GM18517 (cell line): ENCODE measurements around the gene SHTN1.

Source experiments
- ATAC-seq: cut with Tn5 transposase; IDR thresholded peaks from one replicate; pipeline ENCODE4 v1.9.1; 2021; ENCODE audit warnings: mild to moderate bottlenecking, moderate library complexity; ENCODE audit not compliant: unreplicated experiment

Gene SHTN1, protein sequence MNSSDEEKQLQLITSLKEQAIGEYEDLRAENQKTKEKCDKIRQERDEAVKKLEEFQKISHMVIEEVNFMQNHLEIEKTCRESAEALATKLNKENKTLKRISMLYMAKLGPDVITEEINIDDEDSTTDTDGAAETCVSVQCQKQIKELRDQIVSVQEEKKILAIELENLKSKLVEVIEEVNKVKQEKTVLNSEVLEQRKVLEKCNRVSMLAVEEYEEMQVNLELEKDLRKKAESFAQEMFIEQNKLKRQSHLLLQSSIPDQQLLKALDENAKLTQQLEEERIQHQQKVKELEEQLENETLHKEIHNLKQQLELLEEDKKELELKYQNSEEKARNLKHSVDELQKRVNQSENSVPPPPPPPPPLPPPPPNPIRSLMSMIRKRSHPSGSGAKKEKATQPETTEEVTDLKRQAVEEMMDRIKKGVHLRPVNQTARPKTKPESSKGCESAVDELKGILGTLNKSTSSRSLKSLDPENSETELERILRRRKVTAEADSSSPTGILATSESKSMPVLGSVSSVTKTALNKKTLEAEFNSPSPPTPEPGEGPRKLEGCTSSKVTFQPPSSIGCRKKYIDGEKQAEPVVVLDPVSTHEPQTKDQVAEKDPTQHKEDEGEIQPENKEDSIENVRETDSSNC

DNA sequence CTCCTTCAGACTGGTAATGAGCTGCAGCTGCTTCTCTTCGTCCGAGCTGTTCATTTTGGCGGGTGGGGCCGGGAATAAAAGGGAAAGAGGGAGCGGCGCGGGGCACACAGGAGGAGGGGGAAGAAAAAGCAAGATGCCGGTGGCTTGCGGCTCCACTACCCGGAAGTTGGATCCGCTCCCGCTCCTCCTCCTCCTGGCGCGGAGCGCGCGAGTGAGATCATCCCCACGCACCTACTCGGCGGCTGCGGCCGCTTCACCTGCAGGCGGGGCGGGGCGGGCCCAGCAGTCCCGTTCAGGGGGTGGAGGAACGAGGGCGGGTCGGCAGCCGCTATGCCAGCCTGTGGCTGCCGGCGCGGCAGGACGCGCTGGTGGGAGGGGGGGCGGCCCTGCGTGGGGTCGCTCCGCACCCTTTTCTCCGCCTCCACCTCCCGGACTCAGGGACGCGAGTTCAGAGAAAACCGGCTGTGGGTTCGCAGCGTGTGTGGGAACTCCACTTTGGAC lies at the start of gene SHTN1:
Gene SHTN1 (minus strand): TSS at position 162 of the 501 bp plus-strand sequence. CDS start 108 bp downstream, at position 54.
- ATAC-seq, result peak; percentile 36

DNA sequence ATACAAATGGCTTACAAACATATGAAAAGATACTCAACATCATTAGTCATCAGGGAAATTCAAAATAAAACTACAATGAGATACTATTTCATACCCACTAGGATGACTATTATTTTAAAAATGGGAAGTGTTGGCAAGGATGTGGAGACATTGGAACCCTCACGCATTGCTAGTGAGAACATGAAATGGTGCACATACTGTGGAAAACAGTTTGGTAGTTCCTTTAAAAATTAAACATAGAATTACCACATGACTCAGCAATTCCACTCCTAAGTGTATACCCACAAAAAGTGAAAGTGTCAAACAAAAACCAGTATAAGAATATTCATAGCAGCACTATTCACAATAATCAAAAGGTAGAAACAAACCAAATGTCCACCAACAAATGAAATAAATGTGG lies 48.5 kb upstream of the SHTN1 start:
- no peak for ATAC-seq

DNA sequence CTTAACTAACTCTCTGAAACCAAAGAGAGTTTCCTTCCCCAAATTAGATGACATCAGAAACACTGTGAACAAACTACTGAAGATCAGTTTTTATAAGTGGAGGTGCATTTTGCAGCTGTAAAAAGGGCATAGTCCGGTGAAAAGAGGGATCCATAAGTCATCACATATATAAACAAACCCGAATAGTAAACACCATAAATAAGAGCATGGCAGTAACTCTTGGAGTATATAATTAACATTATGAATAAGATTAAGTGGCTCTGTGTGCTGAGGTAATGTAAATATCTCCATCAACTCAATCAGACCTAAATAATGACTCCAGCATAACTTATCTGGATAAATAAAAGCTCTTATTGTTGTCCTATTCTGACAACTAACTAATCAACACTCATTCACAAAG lies 43.0 kb upstream of the SHTN1 start:
- no peak for ATAC-seq

DNA sequence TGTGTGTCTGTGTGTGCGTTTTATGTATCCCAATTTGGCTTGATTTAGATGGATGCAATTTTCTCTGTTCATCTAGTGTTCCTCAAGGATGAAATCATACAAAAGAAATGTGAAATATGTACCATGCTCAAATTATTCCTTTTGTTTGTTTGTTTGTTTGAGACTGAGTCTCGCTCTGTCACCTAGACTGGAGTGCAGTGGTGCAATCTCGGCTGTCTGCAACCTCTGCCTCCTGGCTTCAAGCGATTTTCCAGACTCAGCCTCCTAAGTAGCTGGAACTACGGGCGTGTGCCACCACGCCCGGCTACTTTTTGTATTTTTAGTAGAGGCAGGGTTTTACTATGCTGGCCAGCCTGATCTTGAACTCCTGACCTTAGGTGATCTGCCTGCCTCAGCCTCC lies 11.3 kb upstream of the SHTN1 start:
- no peak for ATAC-seq

DNA sequence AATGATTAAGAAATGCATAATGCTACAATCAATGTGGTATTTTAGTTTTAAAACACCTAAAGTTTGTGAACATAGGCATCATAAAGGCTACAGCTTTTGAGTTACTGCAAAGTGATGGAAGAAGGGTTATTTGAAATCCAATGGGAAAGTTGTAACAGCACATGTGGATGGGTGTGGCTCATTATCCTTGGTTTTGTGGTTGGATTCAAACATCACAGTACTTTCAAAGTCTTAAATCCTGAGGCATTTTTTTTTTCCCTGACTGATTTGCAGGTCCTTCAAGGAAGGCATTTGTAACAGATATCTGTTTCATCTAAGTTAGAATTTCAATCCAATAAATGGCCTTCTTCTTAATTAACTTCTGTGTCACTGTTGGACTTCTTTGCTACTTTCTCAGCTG lies 9.8 kb upstream of the SHTN1 start:
- no peak for ATAC-seq

DNA sequence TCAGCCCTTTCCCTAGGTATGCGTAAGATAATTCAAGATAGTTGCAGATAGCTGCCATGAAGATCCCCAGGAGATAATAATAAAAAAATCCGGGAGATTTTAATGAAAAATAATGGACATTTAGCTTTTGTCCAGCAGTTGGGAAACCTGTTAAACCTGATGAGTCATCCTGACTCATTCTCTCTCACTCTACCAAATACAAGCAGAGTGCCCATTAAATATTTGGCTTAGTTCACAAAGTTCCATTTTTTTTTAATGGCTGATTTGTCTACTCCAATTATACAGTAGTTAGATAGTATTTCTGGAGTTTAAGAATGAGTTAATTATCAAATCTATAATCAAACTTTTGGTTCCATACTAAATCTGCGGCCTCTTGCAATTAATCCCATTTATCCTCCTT lies 2.1 kb upstream of the SHTN1 start:
- no peak for ATAC-seq

DNA sequence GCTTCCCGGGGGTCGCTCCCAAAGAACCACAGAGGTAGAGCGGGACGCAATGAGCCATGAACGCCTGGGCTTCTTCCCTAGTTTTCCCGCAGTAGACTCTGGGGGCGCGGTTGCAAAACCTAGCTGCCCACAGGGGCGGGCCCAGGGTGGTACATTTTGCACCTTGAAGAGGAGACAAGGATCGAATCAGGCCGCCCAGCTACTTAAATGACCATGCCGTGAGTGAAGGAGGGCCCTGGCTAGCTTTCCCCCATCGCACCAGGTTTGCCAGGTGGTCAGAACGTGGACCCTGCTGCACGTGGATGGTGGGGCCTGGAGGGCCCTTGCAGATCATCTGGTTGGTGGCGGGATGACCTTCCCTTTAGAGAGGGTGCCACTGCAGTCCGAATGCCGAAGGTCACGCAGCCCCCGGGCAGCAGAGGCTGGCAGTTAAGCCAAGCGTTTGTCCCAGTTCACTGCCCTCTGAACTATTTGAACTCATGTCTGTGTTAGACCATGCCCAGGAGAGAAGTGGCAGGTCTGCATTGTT lies 604 bp upstream of the SHTN1 start:
- ATAC-seq, result no peak

DNA sequence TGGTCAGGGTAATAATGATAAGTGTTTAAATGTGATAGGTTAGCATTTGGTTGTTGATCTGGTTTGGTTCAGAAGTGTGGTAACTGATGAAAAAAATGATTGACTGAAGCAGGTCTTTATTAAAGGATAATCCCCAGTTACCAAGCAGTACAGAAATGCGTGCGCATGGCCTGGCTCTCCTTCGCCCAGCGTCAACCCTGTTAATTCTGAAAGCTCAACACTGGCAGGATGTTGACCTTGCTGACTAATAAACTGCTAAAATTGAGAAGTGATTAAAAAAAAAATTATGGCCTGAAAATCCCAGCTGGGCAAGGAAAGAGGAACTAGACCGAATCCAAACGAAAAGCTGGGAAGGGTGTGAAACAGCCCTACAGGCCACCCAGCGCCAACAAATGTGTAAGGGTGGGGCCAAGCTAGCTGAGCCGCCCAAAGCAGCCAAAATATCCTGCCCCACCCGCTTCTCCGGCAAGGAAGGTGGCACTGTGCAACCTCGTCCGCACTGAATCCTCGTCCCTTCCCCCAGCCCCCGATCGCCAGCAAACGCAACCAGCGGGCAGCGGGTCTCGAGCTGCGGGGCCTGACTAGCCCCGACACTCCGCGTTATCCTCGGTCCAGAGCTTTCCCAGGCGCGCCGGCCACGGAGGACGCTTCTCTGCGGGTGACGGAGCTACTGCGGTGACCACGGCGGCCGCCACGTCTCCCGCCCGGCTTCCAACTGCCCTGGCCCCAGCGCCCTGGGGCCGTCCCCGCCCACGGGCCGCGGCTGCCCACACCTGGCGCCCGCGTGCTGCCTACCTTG lies 561 bp downstream of the SHTN1 start:
- ATAC-seq, result peak; percentile 51

DNA sequence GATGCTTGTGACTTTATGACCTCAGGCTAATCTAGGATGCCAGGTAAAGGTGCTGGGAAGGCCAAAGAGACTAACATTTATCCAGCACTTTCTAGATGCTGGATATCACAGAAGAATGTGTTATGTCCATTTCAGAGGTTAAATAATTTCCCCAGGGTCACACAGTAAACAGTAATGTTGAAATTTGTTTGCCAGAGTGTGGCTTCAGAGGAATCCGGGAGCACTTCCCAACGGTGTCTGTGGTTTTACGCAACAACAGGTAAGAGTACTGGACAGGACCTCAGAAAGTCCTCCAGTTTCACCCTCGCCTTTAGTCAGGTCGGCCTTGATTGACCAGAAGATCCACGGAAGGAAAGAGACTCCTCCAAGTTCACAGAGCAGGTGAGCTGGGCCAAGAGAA lies 1.7 kb downstream of the SHTN1 start:
- no peak for ATAC-seq

DNA sequence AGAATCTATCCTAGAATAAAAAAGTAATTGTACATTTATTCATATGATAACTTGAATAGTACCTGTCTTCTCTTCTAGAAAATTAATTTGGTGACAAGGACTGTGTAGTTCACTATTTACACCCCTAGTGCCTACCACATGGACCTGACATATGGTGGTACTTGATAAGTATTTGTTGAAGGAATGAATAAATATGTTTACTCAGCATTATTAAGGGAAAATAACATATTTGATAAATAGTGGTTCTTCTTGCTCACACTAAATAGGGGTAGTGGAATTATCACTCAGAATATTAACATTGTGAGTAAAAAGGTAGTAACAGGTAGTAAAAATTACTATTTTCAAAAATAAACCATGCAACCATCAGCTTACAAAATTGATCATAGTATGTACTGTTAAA lies 2.8 kb downstream of the SHTN1 start:
- ATAC-seq, result no peak

DNA sequence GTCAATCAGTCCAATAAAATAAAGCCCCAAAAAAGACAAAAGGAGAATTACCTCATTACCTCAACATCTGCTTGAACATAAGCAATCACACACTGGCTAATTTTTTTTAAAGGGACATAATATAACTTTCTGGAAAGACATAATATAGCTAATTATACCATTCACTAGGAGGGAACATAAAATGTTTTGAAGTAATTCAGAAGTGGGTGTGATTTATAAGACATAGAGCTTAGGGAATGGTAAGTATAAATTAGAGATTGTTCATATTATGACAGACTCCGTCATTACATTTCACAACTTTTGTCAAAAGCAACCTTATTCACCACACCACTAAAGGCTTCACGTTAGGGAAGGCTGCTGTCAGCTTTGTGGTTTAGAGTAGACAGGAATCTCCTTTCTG lies 3.8 kb downstream of the SHTN1 start:
- no peak for ATAC-seq

DNA sequence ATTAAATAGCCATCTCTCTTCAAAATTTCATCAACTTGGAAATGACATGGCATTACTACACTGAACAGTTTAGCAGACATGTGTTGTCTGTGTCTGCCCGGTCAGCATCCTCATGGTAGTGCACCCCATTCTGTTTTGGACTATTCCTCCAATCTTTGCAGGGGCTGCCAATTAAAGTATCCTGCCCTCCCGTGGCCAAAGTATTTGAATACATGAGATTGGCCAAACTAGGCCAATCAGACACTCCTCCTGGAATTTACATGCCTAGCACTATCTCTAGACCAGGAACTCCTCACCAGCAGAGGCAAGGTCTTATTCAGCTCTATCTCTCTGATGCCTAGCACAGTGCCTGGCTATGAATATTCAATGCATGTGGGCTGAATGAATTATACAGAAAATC lies 4.4 kb downstream of the SHTN1 start:
- no peak for ATAC-seq

DNA sequence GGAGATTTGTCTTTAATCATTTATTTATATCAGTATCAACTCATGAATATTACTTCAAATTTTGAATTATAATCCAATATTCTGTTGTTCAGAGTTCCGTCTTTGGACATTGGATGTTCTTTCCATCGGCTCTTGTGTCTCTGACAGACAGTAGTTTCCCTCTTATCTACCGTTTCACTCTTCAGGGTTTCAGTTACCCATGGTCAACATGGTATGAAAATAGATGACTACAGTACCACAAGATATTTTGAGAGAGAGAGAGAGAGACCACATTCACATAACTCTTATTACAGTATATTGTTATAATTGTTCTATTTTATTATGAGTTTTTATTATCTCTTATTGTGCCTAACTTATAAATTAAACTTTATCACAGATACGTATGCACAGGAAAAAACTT lies 6.8 kb downstream of the SHTN1 start:
- ATAC-seq, result no peak

DNA sequence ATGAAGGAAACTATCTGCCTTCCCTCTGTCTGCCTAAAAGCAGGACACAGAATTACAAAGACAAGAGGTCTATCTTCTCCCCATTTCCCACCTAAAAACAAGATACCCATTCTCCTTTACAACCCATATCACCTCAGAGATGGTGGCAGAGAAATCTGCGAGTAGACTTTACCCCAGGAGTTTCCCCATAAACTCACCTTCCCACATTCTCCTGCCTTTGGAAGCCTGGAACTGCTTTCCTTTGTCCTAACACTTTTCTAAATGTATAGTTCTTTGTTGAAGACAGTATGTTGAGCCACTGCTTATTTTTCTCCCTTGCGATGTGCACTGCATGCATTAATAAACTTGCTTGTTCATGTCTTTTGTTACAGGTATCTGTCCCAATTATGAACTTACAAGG lies 8.0 kb downstream of the SHTN1 start:
- ATAC-seq, result no peak

DNA sequence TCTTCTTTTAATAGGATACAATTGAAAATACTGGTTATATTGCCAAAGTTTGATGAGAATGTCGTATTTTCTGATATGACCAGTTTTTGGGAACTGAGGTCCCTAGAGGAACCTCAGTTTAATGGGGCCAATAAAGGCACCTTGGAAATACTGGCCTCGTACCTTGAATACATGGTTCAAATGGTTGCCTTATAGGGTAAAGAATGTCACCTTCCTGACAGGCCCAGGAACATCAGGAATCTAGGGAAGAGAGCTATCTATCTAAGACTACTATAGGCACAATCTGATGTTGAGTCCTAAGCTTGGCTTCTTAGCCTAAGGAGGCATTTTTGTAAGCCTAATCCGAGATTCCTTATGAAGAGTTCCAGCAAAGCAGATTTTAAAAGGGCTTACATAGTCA lies 9.3 kb downstream of the SHTN1 start:
- ATAC-seq, result no peak

DNA sequence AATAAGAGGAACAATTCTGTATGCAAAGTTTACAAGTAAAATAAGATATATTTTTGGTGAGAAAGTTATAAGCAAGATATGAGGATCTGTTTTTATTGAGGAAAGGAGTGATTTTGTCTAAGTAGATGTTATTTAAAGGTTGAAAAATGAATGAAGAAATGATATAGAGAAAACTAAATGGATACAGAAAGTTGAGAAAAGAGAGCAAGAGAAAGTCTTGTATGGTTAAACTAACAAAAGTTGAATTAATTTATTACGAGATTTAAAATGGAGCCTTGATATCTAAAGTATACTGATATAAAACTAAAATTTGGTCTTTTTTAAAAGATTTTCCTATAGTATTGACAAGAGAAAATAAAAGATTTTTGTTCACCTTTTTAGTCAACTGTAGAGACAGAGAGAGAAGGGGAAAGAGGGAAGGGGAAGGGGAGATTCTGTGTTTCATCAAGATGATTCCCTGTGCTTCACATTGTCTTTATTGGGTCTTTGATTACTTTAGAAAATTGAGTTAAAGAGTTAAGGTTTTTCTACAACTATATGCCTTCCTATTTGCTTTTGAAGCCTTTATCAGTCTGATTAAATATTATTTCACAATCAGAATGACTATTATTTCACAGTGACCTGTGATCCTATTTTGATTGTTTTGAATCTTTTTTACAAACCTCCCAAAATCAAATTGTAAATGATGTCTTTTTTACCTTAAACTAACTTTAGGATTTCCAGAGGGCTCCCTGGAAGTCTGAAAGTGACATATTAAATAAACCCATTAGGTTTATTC lies 10.7 kb downstream of the SHTN1 start:
- no peak for ATAC-seq

DNA sequence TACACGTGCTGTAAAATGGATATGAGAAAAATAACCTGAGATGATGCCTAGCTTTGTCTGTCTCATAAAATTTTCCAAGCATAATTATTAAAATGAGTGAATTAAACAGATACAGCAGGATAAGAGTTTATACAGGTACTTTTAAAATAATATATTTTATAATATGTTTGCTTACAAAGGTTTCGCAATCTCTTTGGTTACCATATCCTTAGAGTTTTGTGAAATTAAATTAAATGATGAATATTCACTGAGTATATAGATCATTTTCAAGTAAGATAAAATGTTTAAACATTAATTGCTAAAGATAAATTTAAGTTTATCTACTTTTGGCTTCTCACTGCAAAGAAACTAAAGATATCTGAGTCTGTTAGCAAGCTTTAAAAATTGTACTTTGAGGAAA lies 11.4 kb downstream of the SHTN1 start:
- no peak for ATAC-seq

DNA sequence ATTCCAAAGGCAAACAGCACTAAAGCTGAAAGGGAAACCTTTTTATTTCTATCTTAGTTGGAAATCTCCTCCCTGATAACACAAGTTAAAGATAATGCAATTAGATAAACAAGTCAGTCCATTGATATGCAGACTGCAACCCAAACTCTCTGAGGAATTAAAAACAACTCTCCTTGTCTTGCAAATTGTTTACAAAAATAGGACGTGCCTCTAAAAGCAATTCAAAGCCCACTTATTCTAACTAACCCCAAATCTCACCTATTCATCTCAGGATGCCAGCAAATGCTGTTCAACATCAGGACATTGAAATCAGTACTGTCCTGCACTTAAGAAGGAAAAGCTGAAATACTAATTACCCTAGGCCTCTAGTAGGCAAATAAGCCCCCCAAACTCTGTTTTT lies 12.8 kb downstream of the SHTN1 start:
- ATAC-seq, result no peak

DNA sequence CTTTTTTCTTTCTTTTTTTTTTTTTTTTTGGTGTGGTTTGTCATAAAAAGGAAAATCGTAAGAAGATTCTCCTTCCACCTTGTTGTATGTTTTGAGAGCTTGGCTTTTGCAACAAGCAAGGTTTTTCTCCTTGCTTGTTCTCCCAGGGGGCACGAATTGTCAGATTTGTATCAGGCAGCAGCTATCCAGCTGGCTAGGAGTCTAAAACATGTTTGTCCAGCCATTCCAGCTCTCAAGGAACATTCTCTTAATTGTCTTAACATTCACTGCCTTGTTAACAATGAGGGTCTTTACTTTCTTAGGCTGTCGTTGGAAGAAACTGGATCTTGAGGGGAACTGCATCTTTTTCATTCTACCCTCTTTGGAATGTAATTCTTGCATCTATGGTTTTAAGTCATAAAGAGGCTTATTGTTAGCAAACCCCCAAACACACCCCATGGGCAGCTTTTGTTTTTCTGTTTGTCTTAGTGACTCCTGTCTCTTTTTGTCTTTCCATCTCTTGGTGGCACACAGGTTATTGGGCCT lies 14.6 kb downstream of the SHTN1 start:
- ATAC-seq, result no peak

DNA sequence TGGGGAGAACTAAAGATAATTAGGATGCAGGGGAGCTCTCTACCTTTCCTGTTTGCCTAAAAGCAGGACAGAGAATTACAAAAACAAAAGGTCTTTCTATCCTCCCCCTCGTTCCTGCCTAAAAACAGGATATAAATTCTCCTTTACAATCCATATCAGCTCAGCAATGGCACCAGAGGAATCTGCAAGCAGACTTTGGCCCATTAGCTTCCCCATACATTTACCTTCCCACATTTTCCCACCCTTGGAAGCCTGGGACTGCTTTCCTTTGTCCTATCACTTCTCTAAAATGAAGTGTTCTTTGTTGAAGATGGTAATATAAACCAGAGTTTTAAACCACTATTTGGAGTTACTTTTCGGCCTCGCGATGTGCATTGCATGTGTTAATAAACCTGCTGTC lies 15.5 kb downstream of the SHTN1 start:
- no peak for ATAC-seq
